GM12874 (cell line): ENCODE measurements around the gene OSGIN1.

ENCODE experiments used
- TF ChIP-seq, protein P1 (sequence below): IDR thresholded peaks from 2 replicates; pipeline ENCODE4 v1.5.1; 2011; ENCODE audit warnings: low read depth, mild to moderate bottlenecking, control low read depth, low read length, moderate library complexity; ENCODE audit not compliant: insufficient read depth

OSGIN1 gene

DNA sequence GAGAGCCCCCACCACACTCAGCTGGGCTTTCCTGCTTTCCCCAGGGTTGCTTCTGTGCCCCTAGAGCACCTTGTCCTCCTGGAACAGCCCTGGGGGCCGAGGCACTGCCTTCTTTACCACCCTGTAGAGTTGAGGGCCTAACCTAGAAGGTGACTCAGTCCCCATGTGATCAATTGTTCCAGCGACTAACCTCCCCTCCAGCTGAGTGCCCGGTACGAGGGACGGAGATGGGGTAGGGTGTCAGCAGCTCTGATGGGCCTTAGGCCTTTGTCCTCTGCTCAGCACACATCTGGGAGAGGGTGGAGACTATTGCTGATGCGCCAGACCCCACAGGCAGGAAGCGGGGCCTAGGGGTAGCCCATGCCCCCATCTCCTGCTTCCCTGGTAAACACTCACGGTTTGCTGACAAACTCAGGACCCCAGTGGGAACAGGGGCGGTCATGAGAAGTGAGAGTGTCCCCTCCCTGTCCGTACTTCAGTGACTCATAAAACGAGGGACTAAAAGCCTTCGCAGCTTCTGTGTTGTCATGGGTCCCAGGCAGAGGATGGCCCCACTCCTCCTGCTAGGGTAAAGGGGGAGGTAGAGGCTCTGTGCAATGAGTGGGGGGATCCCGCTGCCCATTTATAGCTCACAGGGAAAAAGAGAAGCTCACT lies 48.1 kb downstream of the OSGIN1 start:
- TF ChIP-seq, protein P1, sequence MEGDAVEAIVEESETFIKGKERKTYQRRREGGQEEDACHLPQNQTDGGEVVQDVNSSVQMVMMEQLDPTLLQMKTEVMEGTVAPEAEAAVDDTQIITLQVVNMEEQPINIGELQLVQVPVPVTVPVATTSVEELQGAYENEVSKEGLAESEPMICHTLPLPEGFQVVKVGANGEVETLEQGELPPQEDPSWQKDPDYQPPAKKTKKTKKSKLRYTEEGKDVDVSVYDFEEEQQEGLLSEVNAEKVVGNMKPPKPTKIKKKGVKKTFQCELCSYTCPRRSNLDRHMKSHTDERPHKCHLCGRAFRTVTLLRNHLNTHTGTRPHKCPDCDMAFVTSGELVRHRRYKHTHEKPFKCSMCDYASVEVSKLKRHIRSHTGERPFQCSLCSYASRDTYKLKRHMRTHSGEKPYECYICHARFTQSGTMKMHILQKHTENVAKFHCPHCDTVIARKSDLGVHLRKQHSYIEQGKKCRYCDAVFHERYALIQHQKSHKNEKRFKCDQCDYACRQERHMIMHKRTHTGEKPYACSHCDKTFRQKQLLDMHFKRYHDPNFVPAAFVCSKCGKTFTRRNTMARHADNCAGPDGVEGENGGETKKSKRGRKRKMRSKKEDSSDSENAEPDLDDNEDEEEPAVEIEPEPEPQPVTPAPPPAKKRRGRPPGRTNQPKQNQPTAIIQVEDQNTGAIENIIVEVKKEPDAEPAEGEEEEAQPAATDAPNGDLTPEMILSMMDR, result no peak

DNA sequence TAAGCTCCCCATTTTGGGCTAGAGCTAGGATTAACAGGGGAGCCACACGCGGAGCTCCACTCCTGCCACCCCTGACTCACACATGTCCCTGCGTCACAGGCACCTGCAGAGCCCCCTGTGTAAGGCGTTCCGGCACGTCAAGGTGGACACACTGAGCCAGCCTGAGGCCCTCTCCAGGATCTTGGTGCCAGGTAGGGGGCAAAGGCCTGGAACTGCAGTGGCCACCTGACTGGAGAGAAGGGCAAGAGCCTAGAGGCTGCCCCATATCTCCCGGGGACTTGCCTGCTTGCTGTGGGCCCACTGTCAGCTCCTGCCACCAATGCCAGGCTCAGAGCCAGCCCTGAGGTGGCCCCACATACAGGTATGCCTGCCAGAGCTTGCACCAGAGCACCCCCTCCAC lies 48.7 kb downstream of the OSGIN1 start:
- TF ChIP-seq, protein P1, result no peak

DNA sequence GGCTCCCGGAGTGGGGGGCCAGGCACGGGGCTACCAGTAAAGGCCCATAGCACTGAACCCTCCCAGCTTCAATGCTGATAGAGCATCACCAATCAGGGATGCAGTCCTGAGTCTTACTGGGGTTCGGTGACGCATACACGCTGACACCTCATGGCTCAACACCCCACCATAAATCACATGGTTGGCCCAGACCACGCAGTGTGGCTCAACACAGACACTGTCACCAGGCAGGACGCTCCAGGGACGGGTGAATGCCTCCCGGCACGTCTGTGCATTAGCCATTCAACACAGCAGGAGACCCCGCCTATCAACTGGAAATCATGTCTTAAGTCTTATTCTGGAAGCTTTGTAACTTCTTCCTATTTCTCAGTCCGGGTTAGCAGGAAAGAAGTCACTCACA lies 50.0 kb downstream of the OSGIN1 start:
- TF ChIP-seq, protein P1, result no peak

DNA sequence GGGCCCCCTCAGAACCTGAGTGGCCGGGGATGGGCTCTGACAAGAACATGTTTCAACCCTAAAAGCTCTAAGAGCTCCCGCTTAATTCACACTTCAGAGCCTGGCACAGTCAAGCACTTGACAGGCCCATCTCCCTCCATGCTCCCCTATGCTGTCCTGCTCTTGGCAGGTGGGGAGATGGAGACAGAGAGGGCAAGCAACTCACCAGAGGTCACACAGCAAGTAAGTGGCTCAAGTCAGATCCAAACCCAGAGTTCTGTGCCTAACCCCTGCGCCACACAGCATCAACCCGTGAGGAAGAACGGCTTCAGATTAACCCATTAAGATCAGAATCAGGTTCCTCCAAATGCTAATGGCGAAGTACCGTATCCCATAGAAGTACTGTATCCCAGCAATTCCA lies 51.4 kb downstream of the OSGIN1 start:
- TF ChIP-seq, protein P1, result no peak

DNA sequence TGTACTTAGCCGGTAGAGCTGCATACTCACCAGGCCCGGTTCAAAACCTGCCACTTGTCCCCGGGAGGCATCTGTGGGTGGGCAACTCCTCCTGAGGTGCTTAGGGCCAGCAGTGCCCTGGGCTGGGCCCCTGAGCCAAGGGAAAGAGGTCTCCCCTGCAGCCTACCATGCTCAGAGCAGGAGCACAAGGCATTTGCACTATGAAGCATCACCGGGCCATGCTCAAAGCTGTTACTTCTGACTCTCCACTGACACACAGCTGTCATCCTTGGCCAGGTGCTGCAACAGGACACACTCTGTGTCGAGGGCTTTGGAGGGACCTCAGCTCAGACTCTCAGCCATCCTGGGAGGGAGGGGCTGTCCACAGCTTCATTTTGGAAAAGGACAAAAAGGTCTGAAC lies 52.4 kb downstream of the OSGIN1 start:
- TF ChIP-seq, protein P1, result no peak

DNA sequence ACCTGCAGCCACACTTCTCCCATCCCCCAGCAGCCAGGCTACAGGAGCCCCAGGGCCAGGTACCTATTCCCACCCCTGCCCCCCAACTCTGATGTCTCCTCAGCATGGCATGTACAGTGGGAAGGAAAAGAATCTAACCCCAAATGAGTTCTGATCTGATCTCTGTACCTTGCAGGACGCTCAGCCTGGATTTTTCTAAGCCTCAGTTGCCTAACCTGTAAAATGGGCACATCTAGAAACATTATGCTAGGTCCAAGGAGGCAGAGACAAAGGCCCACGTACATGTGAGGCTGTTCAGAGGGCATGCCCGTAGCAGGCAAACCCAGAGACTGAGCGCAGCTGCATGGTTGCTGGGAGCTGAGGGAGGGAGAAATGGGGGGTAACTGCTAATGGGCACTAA lies 54.5 kb downstream of the OSGIN1 start:
- TF ChIP-seq, protein P1, result no peak

DNA sequence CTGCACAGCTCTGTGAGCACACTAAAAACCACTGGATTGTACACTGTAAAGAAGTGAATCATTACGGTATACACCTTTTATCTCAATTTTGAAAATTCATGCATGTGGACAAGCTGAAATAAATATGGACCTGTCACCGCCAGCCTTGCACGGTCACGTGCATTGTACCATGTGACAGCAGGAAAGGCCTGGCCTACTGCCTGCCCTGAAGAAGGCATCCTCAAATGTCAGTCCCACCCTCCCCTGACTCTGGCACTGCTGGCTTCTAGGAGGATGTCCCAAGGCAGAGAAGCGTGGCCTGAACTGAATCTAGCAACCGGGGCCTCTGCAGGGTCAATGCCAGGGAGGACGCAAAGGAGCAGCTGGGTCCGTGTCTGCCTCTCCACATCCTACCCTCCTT lies 54.9 kb downstream of the OSGIN1 start:
- TF ChIP-seq, protein P1, result no peak

DNA sequence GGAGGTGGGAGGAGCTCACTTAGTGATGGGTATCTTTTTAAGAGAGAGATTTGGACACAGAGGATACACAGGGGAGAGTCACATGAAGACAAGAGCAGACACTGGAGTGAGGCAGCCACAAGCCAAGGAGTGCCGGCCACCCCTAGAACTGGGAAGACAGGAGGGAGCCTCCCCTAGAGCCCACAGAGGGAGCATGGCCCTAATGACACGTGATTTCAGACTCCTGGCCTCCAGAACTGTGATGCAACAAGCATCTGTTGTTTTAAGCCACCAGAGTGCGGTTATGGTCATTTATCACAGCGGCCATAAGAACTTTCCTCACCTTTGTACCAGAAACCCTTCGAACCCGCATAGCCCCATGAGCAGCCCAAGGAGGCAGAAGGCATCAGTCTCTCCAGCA lies 56.2 kb downstream of the OSGIN1 start:
- TF ChIP-seq, protein P1, result no peak
